ENCODE results near the gene PPFIBP1. TPM values are rescaled to one million over a fixed set of nuclear protein-coding genes. Genes with fewer than 3 reads are reported as not detected.

PPFIBP1 gene
- total and polyA plus RNA-seq, 2 of the 4 experiments (the other 2 are of a cell fraction), result 30.4 to 72.2 TPM

DNA sequence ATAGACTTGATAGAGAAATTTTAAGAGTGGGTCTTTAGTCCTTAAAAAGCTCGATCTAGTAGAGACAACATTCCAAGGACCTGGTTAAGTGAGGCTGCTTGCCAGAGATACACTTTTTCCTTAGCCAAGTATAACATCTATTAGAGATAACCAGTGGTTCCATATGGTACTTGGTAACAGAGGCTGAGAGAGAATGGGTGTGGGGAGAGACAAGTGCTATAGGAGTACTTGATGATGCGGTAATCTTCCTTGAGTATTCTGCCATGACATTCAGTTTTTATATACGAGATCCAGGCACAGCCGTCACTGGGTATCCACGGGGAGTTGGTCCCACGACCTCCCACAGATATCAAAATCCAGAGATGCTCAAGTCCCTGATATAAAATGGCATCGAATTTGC, 94.8 kb downstream of the PPFIBP1 start:
- Histone ChIP-seq H2BK20ac (ENCODE audit: low read depth, low read length) (peak overlapping the region; percentile 68; the same call in 1 of the 2 replicates), H3K36me3 (ENCODE audit: control insufficient read depth, insufficient read depth, low read length) (no peaks in the 10 kb centered on the region), H3K9ac (ENCODE audit: low read depth, low read length) (no peak overlapping the region), H3K27ac (ENCODE audit: insufficient read depth, low read length) (no peak overlapping the region), H3K18ac (ENCODE audit: low read depth, low read length) (no peak overlapping the region), H3K9me3 (ENCODE audit: control insufficient read depth, insufficient read depth, low read length) (no peaks in the 10 kb centered on the region), H3K56ac (ENCODE audit: extremely low read depth, insufficient read depth, low read length) (no peak overlapping the region), H2AFZ (replicated peaks; ENCODE audit: low read length, poor library complexity) (no peak overlapping the region), H3K4ac (ENCODE audit: low read depth, low read length) (peak overlapping the region; percentile 31; the same call in 1 of the 2 replicates), H2BK120ac (ENCODE audit: low read depth, low read length) (peak overlapping the region; percentile 82; the same call in 1 of the 2 replicates), H3K79me1 (ENCODE audit: low read depth in 1 of 2, low read length in 2 of 2) (peaks cover 36 to 73% of the 10 kb centered on the region in 2 experiments), H3K14ac (replicated peaks; ENCODE audit: low read depth, low read length) (peak overlapping the region; percentile 23; the same call in 1 of the 2 replicates), H2AK5ac (ENCODE audit: low read depth, low read length) (peak overlapping the region; percentile 71), H2AK9ac (replicated peaks; ENCODE audit: low read depth, low read length, poor library complexity) (no peak overlapping the region), H3K4me1 (ENCODE audit: control insufficient read depth, insufficient read depth, low read length) (peaks cover 14% of the 10 kb centered on the region), H3K4me2 (ENCODE audit: low read depth, low read length) (no peak overlapping the region), H3K27me3 (ENCODE audit: control insufficient read depth, insufficient read depth, low read length) (no peaks in the 10 kb centered on the region), H2BK5ac (ENCODE audit: low read depth, low read length, poor library complexity, severe bottlenecking) (peak overlapping the region; percentile 47), H4K91ac (ENCODE audit: insufficient read depth, low read depth, low read length) (no peak overlapping the region; the same call in 1 of the 2 replicates), H3K4me3 (ENCODE audit: insufficient read depth, low read depth, low read length) (no peak overlapping the region), H4K8ac (ENCODE audit: low read depth in 2 of 2, low read length in 2 of 2) (peak overlapping the region in 1 of 2 experiments; percentile 74; a peak in 2 of 4 replicates), H3K23ac (ENCODE audit: low read depth, low read length) (peak overlapping the region; percentile 15; the same call in 1 of the 2 replicates), H4K20me1 (ENCODE audit: insufficient read depth, low read length) (0 out of 2 replicates have a peak, but pooled peaks cover 2% of the 10 kb centered on the region), H2BK15ac (ENCODE audit: low read depth, low read length) (peak overlapping the region; percentile 48; the same call in 1 of the 3 replicates), H3K9me1 (ENCODE audit: insufficient read depth, low read length) (peaks cover 23% of the 10 kb centered on the region), H4K5ac (ENCODE audit: low read depth, low read length) (no peak overlapping the region)
- WGBS, 2 experiments (ENCODE audit: extremely low coverage in 2 of 2, insufficient read length in 1 of 2), result 70% methylated on average over 2 of the region's 7 CpGs; no CpG with 5 or more reads in 1 of the 2 experiments
- ATAC-seq (ENCODE audit: low read depth) (no peak), DNase-seq (peak; percentile 12)
- ChIA-PET POLR2A (ENCODE audit: unreplicated experiment) (no interaction called here), CTCF (no interaction called here)
- no TSS peak for BruUV-seq (replicated peaks)
- intact Hi-C loops (cut with micrococcal nuclease) (loop anchor here (5.0 kb wide), 2 partner anchors 47 to 67 kb away; no protein-coding TSS in a partner anchor), dilution Hi-C loops (cut with HindIII; ENCODE audit: low sequenced_read_pairs, unreplicated experiment) (no loop called here), in situ Hi-C loops (cut with MboI; ENCODE audit: low sequenced_read_pairs) (no loop called here)
- TF ChIP-seq RFX5 (IDR thresholded peaks at IDR 0.05; ENCODE audit: low read depth, low read length) (no peak), CHD1 (IDR thresholded peaks at IDR 0.05; ENCODE audit: low read depth, low read length) (no peak), MAZ (IDR thresholded peaks at IDR 0.05; ENCODE audit: borderline replicate concordance, low read depth, low read length) (no peak), FOS (IDR thresholded peaks at IDR 0.05; ENCODE audit: low read depth, low read length) (no peak)
- TF ChIP-seq, protein P1, sequence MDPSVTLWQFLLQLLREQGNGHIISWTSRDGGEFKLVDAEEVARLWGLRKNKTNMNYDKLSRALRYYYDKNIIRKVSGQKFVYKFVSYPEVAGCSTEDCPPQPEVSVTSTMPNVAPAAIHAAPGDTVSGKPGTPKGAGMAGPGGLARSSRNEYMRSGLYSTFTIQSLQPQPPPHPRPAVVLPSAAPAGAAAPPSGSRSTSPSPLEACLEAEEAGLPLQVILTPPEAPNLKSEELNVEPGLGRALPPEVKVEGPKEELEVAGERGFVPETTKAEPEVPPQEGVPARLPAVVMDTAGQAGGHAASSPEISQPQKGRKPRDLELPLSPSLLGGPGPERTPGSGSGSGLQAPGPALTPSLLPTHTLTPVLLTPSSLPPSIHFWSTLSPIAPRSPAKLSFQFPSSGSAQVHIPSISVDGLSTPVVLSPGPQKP (IDR thresholded peaks at IDR 0.05; ENCODE audit: borderline replicate concordance, low read depth, low read length), result no peak

All from IMR-90 (cell line).